ENCODE data around the gene PSG4. TPM values are rescaled to one million over a fixed set of nuclear protein-coding genes. Genes with fewer than 3 reads are reported as not detected.
"Not testable (repeated sequence)": the region's sequence is repeated elsewhere in the genome, so short reads cannot be mapped to it uniquely, and the experiment has no call there.

The PSG4 gene
- polyA plus RNA-seq, 4 donors = 0.27 TPM; not detected in 3

DNA sequence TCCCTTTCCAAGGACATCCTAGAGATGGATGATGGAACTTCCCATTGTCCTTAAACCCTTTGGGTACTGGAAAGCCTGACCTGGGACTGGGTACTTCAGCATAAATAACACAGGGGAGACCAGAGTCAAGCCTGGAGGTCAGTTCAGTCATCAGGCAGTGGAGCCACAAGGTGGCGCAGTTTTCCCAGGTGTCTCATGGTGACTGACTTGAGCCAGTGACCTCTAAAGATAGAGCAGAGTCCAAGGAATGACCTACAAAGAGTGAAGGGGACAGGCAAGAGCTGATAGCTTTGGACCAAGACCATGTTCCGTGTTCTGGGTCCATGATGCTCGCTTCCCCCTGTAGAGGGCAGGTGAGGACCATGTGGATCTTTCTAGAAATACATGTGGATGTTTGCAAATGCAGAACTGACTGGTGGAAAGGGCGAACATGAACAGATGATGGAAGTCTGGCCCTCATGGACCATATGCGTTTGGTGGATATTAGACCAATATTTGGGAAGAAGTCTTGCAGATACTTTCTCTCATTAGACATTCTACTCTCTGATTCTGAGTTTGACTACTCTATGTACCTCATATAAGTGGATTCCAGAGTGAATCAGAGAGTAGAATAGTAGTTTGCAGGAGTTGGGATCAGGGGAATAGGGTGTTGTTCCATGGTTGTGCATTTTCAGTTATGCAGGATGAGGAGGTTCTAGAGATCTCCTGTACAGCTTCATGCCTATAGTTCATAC lies 6.6 kb downstream of the PSG4 start:
- DNase-seq (ENCODE audit: low read depth in 4 of 4, low spot score in 3 of 4) = not testable (repeated sequence)

DNA sequence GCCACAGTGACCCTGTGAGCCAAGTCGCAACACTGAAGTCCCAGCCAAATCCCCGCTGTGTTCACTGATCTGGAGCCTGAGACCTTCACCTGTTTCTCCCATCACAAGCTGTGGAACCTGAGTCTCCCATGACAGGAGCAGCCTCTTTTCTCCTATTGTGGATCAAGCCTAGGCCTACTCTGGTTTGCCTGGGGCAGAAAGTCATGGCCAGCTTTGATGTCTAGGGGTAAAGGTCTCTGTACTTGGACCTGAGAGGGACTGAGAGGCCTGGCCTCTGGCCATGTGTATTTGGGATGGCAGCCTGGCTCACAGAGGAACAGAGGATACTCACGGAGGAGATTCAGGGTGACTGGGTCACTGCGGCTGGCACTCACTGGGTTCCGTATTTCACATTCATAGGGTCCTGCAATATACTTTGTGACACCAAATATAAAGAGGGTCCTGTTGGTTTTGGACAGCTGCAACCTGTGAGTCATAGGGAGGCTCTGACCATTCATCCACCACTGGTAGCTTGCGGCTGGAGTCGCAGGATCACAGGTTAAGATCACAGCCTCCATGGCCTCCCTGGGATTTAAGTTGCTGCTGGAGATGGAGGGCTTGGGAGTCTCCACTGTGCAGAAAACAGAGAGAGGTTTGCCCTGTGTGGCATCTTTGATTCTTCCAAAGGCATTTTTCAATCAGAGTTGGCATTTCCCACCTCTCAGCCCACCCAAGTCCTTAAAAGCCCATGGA lies 7.6 kb downstream of the PSG4 start:
- not testable (repeated sequence) for DNase-seq (ENCODE audit: low read depth in 4 of 4, low spot score in 3 of 4)

DNA sequence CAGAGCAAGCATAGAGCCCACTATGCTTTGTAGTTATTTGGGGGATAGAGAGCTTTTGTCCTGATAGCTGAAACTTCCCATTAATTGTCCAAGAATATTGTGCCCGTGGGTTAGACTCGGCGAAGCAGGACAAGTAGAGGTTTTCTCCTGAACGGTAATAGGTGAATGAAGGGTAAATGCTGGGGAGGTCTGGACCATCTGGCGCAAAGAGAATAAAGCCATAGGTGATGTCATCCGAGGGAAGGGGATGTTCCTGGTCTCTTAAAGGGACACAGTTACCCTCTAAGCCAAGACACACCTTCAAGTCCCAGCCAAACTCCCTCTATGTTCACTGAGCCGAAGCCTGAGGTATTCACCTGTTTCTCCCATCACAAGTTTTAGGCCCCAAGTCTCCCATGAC lies 11.0 kb downstream of the PSG4 start:
- not testable (repeated sequence) for DNase-seq (ENCODE audit: low read depth in 4 of 4, low spot score in 3 of 4)

DNA sequence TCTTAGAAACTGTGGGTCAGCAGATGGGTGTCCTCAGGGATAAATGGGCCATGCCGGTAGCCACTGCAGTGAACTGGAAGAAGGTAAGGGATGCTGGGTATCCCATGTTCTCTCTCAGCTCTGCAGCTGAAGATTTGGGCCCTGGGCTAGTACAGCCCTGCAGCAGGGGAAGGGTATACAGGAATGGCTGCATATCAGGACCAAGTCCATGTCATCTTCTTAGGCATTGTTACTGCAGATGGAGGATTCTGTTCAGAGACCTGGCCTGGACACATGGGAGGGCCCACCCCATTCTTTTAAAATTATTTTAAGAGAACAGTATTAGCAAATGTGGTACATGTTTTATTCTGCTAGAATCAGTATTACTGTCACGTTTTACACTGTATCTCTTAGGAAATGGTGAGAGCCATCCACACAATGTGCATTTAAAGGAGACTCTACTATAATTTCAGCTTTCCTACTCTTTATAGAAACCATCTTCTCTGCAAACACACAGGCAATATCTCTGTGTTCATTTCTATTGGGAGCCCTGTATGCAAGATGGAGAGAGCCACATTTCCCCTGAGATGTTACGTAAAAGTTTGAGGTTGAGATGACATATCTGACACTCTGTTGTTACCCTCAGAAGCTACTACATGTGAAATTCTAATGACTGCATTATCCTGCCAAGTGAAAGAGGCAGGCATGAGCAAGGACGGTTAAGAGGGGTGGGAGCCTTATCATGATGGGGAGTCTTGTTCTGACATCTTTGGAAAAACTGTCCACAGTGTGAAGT lies 12.9 kb downstream of the PSG4 start:
- not testable (repeated sequence) for DNase-seq (ENCODE audit: low read depth in 4 of 4, low spot score in 3 of 4)

DNA sequence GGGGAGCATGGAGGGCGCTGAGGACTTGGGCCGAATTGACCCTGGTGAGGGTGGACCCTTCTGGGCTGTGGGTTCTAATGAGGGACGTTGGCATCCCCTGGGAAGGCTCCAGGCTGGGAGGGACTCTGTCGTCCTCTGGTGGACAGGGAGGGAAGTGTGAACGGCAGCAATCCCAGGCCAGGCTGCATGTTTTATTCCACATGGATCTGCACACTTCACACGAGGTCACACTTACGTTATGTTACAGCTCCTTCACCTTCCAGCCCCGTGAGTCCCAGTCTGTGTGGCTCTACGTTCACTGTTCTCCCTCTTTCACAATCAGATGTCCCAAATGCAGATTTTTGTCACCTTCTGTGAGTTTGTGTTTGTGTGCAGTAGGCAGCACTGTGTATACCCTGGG lies 17.3 kb downstream of the PSG4 start:
- not testable (repeated sequence) for DNase-seq (ENCODE audit: low read depth in 4 of 4, low spot score in 3 of 4)

DNA sequence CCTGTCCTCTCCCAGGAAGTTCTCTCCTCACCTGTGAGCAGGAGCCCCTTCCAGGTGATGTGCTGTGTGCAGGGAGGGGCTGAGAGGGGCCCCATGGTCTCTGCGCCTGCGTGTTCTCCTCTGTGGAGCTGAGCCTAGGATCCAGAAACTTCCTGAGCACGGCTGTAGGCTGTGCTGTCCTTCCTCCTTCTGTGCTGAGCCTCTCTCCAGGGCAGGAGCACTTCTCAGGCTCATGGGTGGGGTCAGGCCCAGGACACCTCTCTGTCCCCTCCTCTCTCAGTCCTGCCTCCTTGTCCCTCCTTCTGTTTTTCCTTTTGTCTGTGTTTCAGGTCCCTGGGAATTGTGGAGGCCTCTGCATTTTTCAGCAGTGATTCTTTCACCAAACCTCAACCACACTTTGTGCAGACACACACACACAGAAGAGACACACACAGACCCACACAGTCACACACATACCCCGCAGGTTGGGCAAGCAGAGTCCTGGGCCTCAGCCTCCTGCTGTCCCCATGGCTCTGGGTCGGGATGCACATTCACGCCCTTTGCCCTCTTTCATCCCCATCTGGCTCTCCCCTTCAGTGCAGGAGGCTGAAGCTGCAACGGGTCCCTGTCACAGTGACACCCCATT lies 19.0 kb downstream of the PSG4 start, which contains the start of gene PSG5:
TSS of gene PSG5 (minus strand) at position 226 of the 625 bp plus-strand sequence. CDS start at position 95, 131 bp downstream.
- not testable (repeated sequence) for DNase-seq (ENCODE audit: low read depth in 4 of 4, low spot score in 3 of 4)

DNA sequence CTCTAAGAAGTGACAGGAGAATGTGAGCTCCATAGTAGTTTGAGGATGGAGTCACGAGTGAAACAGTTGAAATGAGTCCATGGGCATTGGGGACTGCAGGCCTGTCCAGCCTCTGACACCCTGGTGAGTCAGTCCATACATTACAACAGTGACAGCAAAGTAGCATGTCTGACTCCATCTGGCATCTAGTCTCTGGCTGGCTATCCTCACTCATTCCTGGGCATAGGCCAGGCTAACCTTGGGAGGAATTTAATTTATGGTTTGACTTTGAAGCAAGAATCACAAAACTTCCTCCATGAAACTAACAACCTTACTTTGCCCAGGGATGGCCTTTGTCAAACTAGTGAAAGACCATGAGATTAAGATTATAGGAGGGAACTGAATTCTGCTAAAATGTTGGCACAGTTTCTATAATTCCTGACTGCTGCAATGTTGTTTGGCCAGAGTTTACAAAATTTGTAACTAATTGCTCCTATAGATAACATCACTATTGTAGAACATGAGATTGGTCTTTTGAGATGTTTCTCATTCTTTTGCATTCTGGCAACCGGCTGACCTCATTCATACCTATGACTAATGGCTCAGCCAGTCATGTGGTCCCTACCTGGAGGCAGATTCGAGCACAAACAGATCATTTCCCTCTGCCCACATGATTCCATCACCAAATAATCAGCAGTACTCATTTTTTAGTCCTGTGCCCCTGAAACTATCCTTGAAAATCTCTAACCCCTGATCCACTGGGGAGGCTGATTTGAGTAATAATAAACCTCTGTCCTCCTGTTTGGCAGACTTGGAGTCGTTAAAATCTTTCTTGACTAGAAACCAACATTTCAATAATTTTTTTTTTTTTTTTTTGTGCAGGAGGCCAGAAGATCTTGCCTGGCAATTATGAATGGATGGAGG lies 23.3 kb downstream of the PSG4 start:
- not testable (repeated sequence) for DNase-seq (ENCODE audit: low read depth in 4 of 4, low spot score in 3 of 4)

DNA sequence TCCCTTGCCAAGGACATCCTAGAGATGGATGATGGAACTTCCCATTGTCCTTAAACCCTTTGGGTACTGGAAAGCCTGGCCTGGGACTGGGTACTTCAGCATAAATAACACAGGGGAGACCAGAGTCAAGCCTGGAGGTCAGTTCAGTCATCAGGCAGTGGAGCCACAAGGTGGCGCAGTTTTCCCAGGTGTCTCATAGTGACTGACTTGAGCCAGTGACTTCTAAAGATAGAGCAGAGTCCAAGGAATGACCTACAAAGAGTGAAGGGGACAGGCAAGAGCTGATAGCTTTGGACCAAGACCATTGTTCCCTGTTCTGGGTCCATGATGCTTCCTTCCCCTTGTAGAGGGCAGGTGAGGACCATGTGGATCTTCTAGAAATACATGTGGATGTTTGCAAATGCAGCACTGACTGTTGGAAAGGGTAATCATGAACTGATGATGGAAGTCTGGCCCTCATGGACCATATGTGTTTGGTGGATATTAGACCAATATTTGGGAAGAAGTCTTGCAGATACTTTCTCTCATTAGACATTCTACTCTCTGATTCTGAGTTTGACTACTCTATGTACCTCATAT lies 25.8 kb downstream of the PSG4 start:
- DNase-seq (ENCODE audit: low read depth in 4 of 4, low spot score in 3 of 4) = not testable (repeated sequence)

DNA sequence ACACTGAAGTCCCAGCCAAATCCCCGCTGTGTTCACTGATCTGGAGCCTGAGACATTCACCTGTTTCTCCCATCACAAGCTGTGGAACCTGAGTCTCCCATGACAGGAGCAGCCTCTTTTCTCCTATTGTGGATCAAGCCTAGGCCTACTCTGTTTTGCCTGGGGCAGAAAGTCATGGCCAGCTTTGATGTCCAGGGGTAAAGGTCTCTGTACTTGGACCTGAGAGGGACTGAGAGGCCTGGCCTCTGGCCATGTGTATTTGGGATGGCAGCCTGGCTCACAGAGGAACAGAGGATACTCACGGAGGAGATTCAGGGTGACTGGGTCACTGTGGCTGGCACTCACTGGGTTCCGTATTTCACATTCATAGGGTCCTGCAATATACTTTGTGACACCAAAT lies 26.9 kb downstream of the PSG4 start:
- not testable (repeated sequence) for DNase-seq (ENCODE audit: low read depth in 4 of 4, low spot score in 3 of 4)

DNA sequence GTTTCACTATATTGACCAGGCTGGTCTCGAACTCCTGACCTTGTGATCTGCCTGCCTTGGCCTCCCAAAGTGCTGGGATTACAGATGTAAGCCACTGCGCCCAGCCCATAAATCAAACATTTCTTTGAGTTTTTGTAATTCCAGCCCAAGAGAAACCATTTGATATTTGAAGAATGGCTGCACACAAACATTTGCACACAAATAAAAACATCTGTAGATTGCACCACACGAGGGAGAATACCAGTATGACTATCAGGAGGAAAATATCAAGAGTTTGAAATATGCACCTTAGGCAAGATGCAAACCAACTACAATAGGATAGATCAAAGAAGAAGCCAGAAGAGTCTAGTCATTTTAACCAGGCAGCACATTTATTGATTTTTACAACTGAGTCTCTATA lies 39.5 kb downstream of the PSG4 start:
- DNase-seq (ENCODE audit: low read depth in 4 of 4, low spot score in 3 of 4) = not testable (repeated sequence)

DNA sequence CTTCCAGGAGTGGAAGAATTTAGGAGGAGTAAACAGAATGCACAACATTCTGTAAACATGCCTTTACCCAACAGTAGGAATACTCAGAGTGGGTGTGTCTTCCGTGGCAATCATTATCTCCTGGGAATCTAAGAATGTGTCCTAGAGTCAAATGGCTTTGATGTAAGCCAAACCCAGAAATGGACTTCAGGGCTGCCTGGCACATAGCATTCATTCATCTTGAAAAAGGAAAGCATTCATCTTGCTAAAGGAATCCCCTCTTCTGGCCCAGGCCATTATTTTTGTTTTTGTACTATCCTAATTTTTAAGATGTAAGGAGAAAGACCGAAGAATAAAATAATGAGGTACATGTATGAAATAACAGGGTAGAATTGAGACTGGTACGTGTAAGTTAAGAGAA lies 42.3 kb downstream of the PSG4 start:
- DNase-seq (ENCODE audit: low read depth in 4 of 4, low spot score in 3 of 4) = not testable (repeated sequence)

DNA sequence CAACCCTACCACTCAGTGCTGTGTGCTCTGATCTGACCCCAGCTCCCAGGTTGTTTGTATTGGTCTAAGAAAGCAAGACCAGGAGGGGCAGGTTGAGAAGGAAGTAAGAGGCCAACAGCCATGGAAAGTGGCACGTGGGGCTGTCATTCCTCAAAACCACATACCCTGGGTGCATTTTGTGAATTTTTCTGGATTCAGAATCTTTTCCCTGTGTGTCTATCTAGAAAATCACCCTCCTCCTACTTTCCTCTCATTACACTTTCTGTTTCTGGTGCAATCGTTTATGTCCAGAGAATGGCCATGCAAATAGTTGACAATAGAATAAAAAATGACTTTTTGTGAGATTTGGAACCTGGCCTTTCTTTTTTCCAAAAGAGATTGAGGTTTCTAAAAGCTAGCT lies 43.2 kb downstream of the PSG4 start:
- not testable (repeated sequence) for DNase-seq (ENCODE audit: low read depth in 4 of 4, low spot score in 3 of 4)

DNA sequence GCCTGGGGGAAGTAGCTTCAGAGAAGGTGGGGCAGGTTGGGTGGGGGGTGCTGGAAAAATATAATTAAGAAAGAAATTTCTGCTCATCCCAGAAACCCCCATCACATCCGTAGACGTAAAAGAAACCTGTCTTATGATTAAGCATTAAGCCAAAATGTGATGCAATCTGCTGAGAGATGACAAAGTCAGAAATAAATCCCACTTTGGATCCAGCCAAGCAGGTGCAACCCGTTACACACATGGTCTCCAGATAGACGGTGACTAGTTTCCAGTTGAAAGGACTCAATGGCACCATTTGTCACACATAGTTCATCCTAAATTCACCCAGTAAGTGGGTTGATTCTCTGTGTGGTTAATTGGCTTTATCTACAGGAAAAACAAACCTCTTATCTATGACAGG lies 53.2 kb downstream of the PSG4 start:
- no peak for DNase-seq (ENCODE audit: low read depth in 4 of 4, low spot score in 3 of 4)

DNA sequence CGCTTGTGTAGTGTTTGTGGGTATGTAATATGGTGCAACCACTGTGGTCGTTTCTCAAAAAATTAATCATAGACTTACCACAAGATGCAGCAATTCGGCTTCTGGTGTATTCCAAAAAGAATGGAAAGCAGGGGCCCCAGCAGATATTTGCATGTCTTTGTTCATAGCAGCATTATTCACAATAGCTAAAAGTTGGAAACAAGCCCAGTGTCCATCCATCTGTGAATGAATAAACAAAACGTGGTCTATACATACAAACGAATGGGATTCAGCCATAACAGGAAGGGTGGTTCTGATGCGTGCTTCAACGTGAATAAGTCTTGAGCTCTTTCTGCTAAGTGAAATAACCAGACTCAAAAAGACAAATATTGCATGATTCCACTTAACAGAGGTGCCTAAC lies 55.6 kb downstream of the PSG4 start:
- not testable (repeated sequence) for DNase-seq (ENCODE audit: low read depth in 4 of 4, low spot score in 3 of 4)

DNA sequence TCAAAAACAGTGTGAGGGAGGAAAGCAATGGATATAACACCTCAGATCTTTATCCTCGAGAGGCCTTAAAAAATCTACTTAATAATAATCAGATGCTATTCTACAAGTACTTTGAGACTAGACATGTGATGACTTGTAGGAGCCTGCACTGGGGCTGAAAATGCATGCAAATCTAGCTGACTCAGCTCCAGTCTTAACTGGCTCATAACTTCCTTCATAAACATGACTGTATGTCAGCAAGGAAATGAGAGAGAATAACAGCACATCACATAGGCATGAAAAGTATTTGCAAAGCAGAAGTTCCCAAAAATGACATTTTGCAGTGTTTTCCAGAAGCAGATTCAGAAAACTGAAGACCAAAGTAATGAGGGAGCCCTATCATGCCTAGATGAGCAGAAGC lies 57.2 kb downstream of the PSG4 start:
- DNase-seq (ENCODE audit: low read depth in 4 of 4, low spot score in 3 of 4) = no peak

Data from left renal pelvis (tissue), 4 donors.